ENCODE data around the gene FLRT3.

- no peak for TF ChIP-seq EP300 (IDR thresholded peaks at IDR 0.05)
- TF ChIP-seq CTCF (IDR thresholded peaks at IDR 0.05): no peak
These were observed 33.8 kb downstream of the FLRT3 start for GRCh38 chr20:14303651-14304050.
